ENCODE measurements around the gene TMEM100.

TMEM100 gene, protein sequence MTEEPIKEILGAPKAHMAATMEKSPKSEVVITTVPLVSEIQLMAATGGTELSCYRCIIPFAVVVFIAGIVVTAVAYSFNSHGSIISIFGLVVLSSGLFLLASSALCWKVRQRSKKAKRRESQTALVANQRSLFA

GRCh38 chr17:55722742-55723487 is at the start of gene TMEM100:
TMEM100 (minus strand) TSS chr17:55722864; CDS start chr17:55721070, 1,794 bp downstream.
- no peak for DNase-seq

DNA sequence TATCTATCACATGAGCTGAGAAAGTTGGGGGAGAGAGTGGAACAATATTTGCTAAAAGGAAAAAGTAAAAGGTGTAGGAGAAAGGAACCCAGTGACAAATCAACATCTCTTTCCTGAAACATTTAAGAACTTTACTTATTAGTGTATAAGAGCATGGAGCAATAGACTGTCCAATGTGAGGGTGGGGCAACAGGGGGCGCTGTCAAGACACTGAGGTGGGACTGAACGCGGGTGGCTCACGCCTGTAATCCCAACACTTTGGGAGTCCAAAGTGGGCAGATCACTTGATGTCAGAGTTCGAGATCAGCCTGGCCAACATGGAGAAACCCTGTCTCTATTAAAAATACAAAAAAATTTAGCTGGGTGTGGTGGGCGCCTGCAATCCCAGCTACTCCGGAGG is 49.4 kb upstream of the TMEM100 start:
- no peak for DNase-seq

DNA sequence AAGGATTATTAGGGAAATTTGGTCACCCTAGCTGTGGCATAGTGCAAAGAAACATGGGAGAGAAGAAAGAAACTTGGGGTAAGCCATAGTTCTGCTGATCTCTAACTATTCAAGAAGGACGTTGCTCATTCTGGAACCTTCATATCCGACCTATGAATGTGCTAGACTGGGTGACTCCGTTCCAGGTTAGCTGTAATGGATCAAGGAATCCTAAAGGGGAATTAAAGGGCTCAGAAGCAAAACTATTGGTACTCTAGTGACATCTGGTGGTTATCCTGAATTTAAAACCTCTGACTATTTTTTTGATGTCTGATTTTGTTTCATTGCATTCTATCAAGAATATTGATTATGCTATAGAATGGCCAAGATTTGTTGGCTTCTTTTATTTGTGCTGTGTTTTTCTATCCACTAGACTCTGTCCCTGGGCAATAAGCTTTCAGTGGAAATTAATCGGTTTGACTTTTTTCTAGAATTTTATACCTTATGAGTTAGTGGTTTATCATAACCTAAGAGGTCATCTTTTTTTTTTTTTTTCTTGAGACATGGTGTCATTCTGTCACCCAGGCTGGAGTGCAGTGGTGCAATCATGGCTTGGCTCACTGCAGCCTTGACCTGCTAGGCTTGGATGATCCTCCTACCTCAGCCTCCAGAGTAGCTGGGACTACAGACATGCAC is 47.7 kb upstream of the TMEM100 start:
- peak; percentile 15 for DNase-seq

GRCh38 chr17:55769625-55770000 is 46.9 kb upstream of the TMEM100 start:
- DNase-seq: peak; percentile 65

DNA sequence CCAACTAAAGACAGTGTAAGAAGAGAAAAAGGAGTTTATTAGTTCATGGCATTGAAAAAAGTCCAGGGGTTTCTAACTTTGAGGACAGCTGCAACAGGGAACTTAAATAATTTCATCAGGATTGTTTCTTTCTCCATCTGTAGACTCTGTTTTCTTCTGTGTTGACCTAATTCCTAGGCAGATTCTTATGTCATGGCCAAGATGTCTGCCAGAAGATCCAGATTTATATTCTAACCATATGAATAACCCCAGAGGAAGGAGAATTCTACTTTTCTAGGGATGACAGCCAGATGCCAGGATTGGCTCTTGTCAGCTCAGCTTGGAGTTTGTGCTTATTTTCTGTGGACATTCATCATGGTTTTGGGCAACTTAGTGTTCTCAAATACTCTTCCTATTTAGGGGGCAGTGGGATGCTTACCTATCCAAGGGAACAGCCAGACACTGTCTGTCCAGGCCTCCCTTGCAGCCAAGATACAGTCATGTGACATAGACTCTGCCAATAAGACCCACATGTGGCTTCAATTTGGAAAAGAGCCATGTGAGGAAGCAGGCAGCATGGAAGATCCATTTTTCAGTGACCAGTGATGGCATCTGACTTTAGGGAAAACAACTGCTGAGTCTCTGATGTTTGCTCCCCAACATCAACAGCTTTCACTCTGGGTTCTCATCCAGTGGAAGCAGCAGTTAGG is 46.4 kb upstream of the TMEM100 start:
- DNase-seq: no peak

- DNase-seq: no peak
Measured at GRCh38 chr17:55765472-55765871, 42.8 kb upstream of the TMEM100 start.

DNA sequence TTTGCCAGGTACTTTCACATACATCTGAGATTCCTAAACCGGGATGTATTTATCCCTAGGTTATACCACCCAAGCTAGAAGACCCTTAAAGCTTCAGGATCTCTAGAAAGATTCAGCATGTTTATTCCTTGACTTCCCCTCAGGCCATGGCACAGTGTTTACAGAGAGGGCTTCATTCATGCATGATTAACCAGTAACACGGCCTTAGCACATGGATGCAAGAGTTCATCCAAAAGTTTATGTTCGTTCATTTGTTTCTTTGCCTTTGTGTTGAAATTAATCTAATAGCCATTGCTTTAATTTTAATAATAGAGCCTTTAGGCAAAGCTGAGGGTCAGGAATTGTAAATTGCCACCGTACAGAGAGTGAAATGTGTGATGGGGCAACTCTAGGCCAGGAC is 41.9 kb upstream of the TMEM100 start:
- no peak for DNase-seq

GRCh38 chr17:55763856-55764255 is 41.2 kb upstream of the TMEM100 start:
- DNase-seq: no peak

GRCh38 chr17:55762086-55762858 is 39.6 kb upstream of the TMEM100 start:
- DNase-seq: no peak

GRCh38 chr17:55760643-55761355 is 38.1 kb upstream of the TMEM100 start:
- no peak for DNase-seq

GRCh38 chr17:55758171-55758570 is 35.5 kb upstream of the TMEM100 start:
- no peak for DNase-seq

GRCh38 chr17:55757659-55758058 is 35.0 kb upstream of the TMEM100 start:
- DNase-seq: no peak

DNA sequence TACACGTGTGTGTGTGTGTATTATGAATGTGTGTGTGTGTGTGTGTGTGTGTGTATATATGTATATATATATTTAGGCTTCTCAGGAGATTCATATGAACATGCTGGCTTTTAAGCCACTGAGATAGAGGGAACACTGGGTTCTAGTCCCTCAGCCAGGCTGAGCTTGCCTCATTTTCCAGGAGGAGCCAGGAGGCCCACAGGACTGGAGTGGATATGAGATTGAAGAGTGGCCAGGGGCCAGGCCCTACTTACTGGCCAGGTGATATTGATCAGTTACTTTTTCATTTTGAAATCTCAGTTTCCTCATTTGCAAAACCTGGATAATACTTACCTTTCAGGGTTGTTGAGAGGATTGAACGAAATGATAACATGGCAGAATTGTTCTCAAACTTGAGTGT is 34.0 kb upstream of the TMEM100 start:
- DNase-seq: no peak

DNA sequence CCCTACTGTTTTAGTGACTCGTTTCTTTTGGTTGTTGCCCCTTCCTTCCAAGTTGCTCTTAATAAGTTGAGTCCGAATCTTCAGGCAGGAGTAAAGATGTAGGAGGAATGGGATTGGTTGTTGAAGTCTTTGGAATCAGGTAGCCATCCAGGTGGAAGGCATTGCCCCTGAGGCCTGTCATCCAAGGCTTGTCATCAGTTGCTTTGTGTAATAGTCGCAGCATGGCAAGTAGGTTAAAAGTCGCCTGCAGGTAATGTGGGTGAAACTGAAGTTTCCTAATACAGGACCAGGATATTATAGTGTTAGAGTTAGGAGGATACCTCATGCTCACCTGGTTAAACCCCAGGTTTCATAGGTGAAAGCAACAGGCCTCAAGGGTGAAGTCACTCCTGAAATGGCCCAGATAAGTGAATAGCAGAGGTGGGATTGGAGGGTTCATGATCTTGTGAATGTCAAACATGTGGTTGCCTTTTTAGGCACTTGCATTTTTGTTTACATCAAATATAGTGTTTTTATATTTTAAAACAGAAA is 29.1 kb upstream of the TMEM100 start:
- no peak for DNase-seq

DNA sequence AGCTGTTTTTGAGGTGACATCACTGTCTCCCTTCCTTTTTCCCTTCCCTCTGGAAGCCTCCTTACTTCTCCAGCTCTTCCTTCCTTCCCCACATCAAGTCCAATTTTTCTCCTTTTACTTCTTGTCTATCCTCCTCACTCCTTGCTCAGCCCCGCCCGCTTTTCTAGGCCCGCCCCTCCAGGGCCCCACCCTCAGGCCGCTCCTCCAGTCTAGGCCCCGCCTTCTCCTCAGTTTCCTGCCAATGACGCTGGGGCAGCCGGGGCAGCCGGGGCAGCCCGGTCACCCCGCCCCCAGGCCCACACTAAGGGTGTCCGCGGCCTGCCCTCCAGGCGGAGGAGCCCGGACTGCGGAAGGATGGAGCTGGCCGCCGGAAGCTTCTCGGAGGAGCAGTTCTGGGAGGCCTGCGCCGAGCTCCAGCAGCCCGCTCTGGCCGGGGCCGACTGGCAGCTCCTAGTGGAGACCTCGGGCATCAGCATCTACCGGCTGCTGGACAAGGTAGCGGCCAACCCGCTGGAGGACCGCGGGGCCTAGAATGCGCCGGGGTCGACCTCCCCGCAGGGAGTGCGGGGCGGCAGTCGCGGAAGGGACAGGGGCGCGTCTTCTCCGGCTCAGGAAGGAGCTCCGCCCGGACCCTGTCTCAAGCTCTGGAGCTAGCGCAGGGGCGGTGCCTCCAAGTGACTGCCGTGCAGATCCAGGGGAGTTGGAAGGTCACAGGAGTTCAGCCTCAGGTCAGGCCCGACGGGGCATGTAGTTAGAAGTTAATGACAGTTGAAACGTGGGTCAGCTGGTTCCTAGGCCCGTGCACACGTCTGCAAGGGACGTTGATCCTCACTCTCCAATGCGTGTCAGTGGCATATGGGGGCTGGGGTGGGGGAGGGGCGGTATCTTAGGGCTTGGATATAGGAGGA is 28.3 kb upstream of the TMEM100 start, which contains the start of gene PCTP:
Gene PCTP, plus strand, starts transcription at position 302 of the 908 bp plus-strand sequence. Its CDS starts 53 bp downstream, at position 355.
- peak; percentile 44 for DNase-seq

DNA sequence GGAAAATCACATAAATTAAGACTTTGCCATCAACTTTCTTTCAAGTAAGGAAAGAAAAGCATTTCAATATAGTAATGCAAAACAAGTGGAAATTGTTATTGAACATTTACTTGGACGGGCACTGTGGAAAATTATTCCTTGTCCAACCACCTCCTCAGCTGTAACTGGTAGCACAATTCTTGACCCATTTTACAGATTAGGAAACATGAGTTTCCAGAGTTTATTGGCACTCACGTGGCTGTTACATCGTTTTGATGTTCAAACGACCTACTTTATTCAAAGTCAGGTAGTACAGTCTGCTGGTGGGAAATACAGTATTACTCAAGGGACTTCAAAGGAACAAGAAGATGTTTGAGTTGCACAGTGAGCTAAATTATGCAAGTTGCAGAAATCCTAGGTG is 27.3 kb upstream of the TMEM100 start:
- no peak for DNase-seq

GRCh38 chr17:55748841-55749240 is 26.2 kb upstream of the TMEM100 start:
- DNase-seq: no peak

DNA sequence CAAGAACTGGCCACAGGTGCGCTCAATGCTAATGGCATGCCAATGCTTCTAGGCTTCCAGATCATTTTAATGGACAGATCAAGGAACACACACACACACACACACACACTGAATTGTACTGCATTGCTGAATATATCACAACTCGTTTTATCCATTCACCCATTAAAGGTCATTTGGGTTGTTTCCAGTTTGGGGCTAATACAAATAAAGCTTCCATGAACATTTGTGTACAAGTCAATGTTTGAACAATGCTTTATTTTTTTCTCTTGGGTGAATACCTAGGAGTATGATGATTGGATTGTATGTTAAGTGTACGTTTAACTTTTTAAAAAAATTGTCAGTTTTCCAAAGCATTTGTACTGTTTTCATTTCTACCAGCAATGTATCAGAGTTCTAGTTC is 24.5 kb upstream of the TMEM100 start:
- no peak for DNase-seq

DNA sequence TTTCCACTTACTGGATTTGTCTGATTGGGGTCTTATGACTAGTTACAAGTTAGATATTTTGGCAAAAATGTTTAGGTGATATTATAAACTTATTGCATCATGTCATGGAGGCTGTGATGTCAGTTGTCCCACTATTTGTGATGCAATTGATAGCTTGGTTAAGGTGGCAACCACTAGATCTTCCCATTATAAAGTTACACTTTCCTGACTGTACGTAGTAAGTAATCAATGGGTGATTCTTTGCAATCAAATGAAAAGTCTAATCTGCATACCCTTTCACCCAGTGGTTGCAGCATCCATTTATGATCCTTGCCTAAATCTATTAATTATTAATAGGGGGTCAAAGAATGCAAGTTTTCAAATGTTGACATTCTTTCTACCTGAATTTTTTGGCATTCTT is 23.8 kb upstream of the TMEM100 start:
- DNase-seq: no peak

- DNase-seq: no peak
Measured at GRCh38 chr17:55745258-55745657, 22.6 kb upstream of the TMEM100 start.

Data from DMS79 (cell line).